ENCODE results near the gene RBMS1. TPM values are rescaled to one million over a fixed set of nuclear protein-coding genes. Genes with fewer than 3 reads are reported as not detected.

The RBMS1 gene
- total RNA-seq, 6 experiments from 2014 or later = 8.5 to 21.4 (median 14.3) TPM

DNA sequence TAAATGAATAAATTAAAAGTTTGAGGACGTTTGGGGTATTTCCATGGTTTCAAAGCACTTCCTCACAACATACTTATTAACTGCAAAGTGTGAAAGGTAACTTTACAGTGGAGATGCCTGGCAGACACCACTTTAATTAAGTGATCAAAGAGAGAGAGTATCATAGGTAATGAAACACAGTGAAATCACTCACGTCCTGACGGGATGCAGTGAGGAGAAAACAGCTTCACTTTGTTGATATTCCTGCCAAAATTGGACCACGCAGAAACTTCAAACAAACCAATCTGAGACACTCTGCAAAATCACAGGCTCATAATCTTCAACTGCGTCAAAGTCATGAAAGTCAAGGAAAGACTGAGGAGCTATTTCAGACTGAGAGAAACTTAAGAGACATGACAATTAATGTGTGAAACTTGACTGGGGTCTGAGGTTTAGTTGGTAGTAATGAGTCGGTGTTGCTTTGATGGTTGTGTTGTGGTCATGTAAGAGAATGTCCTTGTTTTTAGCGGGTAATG, 227.5 kb downstream of the RBMS1 start:
- Histone ChIP-seq H3K4me1 (peaks cover 0 to 17% (median 0%) of the 10 kb centered on the region in 4 donors), H3K4me3 (no peak overlapping the region), H3K36me3 (no peaks in the 10 kb centered on the region), H3K27ac (no peak overlapping the region), H3K9me3 (no peaks in the 10 kb centered on the region), H3K27me3 (no peaks in the 10 kb centered on the region)
- ATAC-seq (no peak), DNase-seq (no peak)
- 82% methylated on average over 7 of the region's 7 CpGs for WGBS (ENCODE audit: insufficient coverage, low coverage, low lambda C conversion rate, missing lambda C conversion rate)
- TF ChIP-seq POLR2A (IDR thresholded peaks at IDR 0.05) = no peak
- TF ChIP-seq, protein P1, sequence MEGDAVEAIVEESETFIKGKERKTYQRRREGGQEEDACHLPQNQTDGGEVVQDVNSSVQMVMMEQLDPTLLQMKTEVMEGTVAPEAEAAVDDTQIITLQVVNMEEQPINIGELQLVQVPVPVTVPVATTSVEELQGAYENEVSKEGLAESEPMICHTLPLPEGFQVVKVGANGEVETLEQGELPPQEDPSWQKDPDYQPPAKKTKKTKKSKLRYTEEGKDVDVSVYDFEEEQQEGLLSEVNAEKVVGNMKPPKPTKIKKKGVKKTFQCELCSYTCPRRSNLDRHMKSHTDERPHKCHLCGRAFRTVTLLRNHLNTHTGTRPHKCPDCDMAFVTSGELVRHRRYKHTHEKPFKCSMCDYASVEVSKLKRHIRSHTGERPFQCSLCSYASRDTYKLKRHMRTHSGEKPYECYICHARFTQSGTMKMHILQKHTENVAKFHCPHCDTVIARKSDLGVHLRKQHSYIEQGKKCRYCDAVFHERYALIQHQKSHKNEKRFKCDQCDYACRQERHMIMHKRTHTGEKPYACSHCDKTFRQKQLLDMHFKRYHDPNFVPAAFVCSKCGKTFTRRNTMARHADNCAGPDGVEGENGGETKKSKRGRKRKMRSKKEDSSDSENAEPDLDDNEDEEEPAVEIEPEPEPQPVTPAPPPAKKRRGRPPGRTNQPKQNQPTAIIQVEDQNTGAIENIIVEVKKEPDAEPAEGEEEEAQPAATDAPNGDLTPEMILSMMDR (IDR thresholded peaks at IDR 0.05) = no peak
- intact Hi-C loops (cut with DNase I) = no loop called here

DNA sequence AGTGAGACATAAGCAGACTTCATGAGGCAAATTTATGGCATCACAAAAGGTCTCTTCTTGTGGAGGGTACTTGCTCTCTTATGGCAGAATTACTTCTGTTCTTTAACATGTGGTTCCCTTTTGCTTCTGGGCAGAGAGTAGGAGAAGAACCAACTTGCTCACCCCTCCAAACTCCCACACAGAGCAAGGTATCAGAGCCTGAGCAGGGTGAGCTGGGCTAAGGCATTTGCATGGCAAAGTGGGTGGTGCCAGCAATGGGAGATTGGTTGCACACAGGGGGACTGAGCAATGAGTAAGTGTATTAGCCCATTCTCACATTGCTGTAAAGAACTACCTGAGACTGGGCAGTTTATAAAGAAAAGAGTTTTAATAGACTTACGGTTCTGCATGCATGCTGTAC, 229.3 kb downstream of the RBMS1 start:
- no peak for DNase-seq
- H3K27me3 ChIP-seq = no peaks in the 10 kb centered on the region
- intact Hi-C loops (cut with DNase I) = no loop called here
- no CpG with 5 or more reads among the region's 1 CpG for WGBS (ENCODE audit: insufficient coverage, low coverage, low lambda C conversion rate, missing lambda C conversion rate)
- H3K9me3 ChIP-seq = no peaks in the 10 kb centered on the region
- H3K27ac ChIP-seq = no peak overlapping the region
- no peak overlapping the region for H3K4me3 ChIP-seq
- H3K36me3 ChIP-seq = no peaks in the 10 kb centered on the region
- H3K4me1 ChIP-seq = peaks cover 0 to 12% (median 0%) of the 10 kb centered on the region in 4 donors
- TF ChIP-seq POLR2A (IDR thresholded peaks at IDR 0.05) = no peak
- TF ChIP-seq, protein P1 (IDR thresholded peaks at IDR 0.05) = no peak
- ATAC-seq = no peak

DNA sequence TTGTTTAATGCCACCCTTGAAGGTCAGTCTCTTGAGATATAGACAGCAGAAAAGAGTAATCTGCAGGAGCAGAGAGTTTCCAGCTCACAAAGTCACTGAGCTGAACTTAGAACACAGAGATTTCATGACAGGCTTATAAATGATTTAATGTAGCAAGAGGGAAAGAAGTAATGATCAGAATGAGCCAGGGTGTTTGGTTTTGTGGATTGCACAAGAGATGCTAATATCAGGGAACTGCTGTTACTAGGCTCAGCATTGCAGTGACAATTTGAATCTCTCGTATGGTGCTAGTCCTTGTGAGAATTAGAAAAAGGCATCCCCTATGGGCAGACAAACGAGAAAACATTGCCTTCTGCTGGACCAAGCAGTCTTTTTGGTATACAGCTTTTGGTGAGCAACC, 231.9 kb downstream of the RBMS1 start:
- TF ChIP-seq, protein P1 (IDR thresholded peaks at IDR 0.05) = no peak
- no peak for TF ChIP-seq POLR2A (IDR thresholded peaks at IDR 0.05)
- ATAC-seq (peak in 3 of 4 donors; percentile 57 to 80 (median 73)), DNase-seq (no peak)
- no peaks in the 10 kb centered on the region for H3K4me1 ChIP-seq
- H3K27me3 ChIP-seq = no peaks in the 10 kb centered on the region
- WGBS (ENCODE audit: insufficient coverage, low coverage, low lambda C conversion rate, missing lambda C conversion rate) = 70% methylated on average over 2 of the region's 2 CpGs
- H3K4me3 ChIP-seq = no peak overlapping the region
- intact Hi-C loops (cut with DNase I) = no loop called here
- H3K9me3 ChIP-seq = no peaks in the 10 kb centered on the region
- no peaks in the 10 kb centered on the region for H3K36me3 ChIP-seq
- H3K27ac ChIP-seq = no peak overlapping the region

DNA sequence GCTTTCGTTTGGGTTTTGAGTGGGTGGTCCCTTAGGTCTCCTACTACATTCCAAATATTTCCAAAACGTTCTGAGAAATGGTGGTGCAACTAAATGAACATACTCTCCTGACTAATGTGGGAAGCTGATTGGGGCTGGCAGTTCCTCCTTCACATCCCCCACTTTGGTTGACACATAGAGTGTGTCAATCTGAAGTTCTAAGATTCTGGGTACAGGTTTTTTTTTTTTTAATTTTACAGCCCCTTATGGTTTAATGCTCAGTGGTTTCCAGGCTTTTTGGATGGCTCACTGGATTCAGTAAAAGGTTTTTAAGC, 235.2 kb downstream of the RBMS1 start:
- intact Hi-C loops (cut with DNase I) = no loop called here
- Histone ChIP-seq H3K4me3 (no peak overlapping the region), H3K9me3 (no peaks in the 10 kb centered on the region), H3K4me1 (peaks cover 0 to 9% (median 4%) of the 10 kb centered on the region in 4 donors), H3K36me3 (no peaks in the 10 kb centered on the region), H3K27ac (no peak overlapping the region), H3K27me3 (no peaks in the 10 kb centered on the region)
- WGBS (ENCODE audit: insufficient coverage, low coverage, low lambda C conversion rate, missing lambda C conversion rate) = 81% methylated on average over 2 of the region's 2 CpGs
- TF ChIP-seq, protein P1 (IDR thresholded peaks at IDR 0.05) = no peak
- TF ChIP-seq POLR2A (IDR thresholded peaks at IDR 0.05) = no peak
- no peak for ATAC-seq
- no peak for DNase-seq

All from right lobe of liver (tissue), 6 donors.